GM13976 (cell line): ENCODE measurements around the gene CDK18.

Experiments
- DNase-seq: peaks from one replicate; pipeline ENCODE4 v3.0.0; 2012; ENCODE audit warnings: low spot score
- in situ Hi-C: fragments of 300-500 bp; cut with MboI; formaldehyde crosslinking; loops from one replicate; pipeline ENCODE4 v1.12.0; 2022; ENCODE audit warnings: low sequenced_read_pairs, mixed read lengths, inconsistent platforms; ENCODE audit not compliant: unreplicated experiment
- TF ChIP-seq, protein P1 (sequence below): IDR thresholded peaks from 2 replicates; pipeline ENCODE4 v1.5.1; 2012; ENCODE audit warnings: borderline replicate concordance, mild to moderate bottlenecking; ENCODE audit not compliant: insufficient read depth; ENCODE audit errors: extremely low read depth, missing control alignments, control extremely low read depth

CDK18 gene

DNA sequence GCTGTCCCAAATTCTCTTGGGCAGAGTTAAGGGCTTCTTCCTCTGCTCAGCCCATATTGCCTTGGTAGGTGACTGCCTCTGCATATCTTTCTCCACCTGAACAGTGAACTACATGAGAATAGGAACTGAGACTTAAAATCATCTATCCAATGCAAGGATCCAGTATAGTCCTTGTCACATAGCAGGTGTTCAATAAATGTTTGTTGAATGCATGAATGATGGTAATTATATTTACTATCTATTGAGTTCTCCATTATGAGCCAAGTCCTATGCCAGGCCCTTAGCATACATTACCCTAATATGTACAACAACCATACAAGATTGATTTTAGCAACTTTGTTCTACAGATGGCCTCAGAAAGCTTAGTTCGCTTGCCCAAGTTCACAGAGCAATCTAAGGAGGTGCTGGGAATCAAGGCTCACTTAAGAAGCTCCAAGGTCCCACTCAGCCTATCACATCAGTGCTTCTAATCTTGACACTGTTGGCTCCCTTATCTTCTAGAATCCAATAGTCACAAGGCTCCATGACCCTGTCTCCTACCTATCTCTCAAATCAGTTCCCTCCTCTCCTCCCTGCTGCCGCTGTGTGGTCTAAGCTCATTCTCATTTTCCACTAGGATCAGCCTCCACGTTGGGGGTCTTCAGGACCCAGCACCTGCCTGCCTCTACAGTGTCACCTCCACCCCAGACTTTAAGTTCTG, 2.2 kb upstream of the CDK18 start:
- in situ Hi-C loops: no loop called here
- TF ChIP-seq, protein P1, sequence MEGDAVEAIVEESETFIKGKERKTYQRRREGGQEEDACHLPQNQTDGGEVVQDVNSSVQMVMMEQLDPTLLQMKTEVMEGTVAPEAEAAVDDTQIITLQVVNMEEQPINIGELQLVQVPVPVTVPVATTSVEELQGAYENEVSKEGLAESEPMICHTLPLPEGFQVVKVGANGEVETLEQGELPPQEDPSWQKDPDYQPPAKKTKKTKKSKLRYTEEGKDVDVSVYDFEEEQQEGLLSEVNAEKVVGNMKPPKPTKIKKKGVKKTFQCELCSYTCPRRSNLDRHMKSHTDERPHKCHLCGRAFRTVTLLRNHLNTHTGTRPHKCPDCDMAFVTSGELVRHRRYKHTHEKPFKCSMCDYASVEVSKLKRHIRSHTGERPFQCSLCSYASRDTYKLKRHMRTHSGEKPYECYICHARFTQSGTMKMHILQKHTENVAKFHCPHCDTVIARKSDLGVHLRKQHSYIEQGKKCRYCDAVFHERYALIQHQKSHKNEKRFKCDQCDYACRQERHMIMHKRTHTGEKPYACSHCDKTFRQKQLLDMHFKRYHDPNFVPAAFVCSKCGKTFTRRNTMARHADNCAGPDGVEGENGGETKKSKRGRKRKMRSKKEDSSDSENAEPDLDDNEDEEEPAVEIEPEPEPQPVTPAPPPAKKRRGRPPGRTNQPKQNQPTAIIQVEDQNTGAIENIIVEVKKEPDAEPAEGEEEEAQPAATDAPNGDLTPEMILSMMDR: no peak
- no peak for DNase-seq

DNA sequence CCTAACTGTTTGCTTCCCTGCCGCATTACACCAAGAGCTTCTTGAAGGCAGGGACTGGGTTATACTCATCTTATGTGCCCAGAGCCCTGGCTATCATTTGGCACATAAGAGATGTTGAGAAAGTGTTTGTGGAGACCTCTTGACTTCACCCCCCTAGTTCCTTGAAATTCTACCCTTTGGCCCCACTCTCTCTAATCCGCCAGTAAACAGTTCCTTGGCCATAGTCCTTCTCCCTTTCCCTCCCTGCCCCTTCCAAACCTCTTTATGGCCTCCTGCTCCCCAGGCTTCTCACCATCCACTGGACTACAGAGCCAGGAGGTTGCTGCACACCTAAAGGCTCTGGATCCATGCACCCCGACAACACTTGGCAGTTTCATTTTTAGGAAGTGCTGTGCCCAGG, 1.5 kb upstream of the CDK18 start:
- in situ Hi-C loops: no loop called here
- DNase-seq: no peak
- TF ChIP-seq, protein P1: no peak

DNA sequence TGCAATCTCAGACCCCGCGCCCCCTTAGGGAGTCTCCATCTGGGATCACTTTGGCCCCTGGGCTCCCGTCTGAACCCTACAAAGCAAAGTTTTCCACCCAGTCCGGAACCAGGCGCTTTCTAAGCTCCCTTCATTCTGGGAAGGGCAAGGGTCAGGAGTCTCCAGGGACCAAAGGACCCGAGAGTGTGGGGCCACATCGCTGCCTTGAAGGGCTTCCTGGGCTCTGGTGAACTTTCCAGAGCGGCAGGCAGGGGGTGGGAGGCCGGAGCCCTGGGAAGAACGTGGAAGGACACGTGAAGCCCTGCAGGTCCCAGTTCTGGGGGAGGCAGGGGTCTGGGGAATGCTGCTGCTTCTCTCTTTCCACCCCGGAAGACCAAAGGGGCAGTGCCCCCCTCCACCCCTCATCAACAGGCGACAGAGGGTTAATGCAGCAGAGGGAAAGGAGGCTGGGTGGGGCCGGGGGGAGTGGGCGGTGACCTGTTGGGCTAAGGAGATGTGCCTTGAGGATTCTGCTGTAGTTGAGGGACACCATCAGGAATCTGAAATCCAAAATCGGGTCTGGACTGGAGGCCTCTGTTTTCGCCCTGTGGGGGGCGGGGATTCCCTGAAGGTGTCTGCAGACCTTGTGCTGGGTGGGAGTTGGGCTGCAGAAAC, 734 bp downstream of the CDK18 start:
- DNase-seq: no peak
- TF ChIP-seq, protein P1: no peak
- in situ Hi-C loops: no loop called here

DNA sequence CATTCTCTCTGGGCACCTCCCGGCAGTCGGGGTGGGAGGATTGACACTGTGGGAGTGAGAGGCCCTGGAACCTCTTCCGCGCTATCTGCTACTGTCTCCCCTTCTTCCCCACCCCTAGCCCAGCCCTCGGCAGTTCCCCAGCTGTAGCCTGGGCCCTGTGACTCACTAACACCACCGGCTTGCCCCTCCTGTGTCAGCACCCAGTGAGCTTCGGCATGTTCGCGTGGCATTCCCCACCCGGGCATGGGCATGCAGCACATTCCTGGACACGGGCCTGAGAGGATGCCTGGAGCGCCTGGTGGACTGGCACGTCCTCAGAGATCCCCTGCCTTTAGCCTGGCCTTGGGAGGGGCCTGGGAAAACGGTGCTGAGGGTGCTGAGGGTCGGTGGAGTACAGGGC, 1.3 kb downstream of the CDK18 start:
- TF ChIP-seq, protein P1: no peak
- DNase-seq: no peak
- in situ Hi-C loops: no loop called here

DNA sequence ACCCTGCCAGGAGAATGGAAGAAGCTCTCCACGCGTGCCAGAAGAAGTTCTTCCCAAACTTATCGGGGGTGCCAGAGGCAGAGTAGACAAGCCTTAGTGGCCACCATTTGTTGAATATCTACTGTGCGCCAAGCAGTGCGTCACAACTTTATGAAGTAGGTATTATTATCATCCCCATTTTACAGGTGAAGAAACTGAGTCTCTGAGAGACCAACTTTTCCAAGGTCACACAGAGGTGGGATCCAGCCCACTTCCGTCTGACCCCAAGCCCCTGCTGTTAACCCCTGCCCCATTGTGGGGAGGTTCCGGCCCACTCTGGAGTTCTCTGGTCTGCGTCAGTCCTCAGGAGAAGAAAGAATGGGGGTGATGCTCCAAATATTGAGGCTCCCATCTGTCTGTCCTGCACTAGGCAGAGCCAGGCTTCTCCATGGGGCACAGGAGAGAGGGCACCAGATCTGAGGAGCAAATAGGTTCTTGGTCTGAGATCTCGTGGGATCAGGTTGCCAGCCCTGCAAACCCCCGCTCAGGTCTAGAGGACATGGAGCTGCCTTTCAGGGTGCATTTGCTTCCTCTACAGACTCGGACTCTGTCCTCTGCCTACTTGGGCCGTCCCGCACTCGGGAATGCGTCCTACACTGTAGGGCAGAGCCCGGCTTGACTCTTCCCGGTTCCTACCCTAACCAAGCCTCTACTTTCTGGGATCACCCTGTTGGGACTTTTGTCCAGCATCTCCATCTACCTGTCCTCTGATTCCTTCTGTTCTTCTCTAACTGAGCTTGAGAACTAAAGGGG, 2.1 kb downstream of the CDK18 start:
- no peak for DNase-seq
- TF ChIP-seq, protein P1: no peak
- in situ Hi-C loops: no loop called here

DNA sequence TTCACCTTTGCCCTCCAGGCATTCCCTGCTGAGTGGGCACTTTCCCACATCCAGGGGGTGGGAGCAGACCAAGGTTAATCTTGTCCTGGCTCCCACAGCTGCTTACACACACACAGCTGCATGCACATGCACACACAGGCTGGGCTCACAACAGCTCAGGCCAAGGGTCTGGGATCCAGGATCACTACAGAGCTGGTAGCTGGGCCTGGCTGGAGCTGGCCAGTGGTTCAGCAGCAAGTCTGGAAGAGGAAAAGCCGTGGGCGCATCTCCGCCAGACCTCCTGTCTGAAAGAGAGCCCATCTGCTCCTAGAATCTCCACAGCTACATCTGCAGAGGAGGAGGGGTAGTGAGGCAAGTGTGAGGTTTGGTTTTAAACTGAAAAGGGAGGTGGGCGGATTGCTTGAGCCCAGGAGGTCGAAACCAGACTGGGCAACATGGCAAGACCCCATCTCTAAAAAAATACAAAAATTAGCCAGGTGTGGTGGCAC, 3.8 kb downstream of the CDK18 start:
- TF ChIP-seq, protein P1: no peak
- DNase-seq: no peak
- in situ Hi-C loops: no loop called here
